K562 (cell line): ENCODE measurements around the gene PARP14.
"Not testable (repeated sequence)": the region's sequence is repeated elsewhere in the genome, so short reads cannot be mapped to it uniquely, and the experiment has no call there.

Experiments used
- GATAD2B ChIP-seq: fragments of 450-650 bp; IDR thresholded peaks from 2 replicates; pipeline ENCODE4 v1.6.1; 2017; ENCODE audit warnings: mild to moderate bottlenecking, borderline replicate concordance
- MXI1 ChIP-seq: IDR thresholded peaks from 2 replicates; pipeline ENCODE4 v1.6.1; 2011; ENCODE audit warnings: low read depth, mild to moderate bottlenecking, improper control_type of control experiment, low read length
- TARDBP ChIP-seq: fragments of 450-650 bp; IDR thresholded peaks from 2 replicates; pipeline ENCODE4 v1.6.1; 2016
- TF ChIP-seq, protein P1 (sequence below), 3 experiments: IDR thresholded peaks in 2 of 3; conservative IDR thresholded peaks in 1 of 3; 2 replicates each; pipeline ENCODE4 v1.5.1; 2011 to 2012; ENCODE audit warnings: low read length in 3 of 3, mild to moderate bottlenecking in 3 of 3, control low read depth in 2 of 3, improper control_type of control experiment in 1 of 3, inconsistent platforms in 1 of 3, low read depth in 1 of 3, mixed read lengths in 1 of 3, moderate library complexity in 1 of 3; ENCODE audit not compliant: insufficient read depth in 2 of 3

DNA sequence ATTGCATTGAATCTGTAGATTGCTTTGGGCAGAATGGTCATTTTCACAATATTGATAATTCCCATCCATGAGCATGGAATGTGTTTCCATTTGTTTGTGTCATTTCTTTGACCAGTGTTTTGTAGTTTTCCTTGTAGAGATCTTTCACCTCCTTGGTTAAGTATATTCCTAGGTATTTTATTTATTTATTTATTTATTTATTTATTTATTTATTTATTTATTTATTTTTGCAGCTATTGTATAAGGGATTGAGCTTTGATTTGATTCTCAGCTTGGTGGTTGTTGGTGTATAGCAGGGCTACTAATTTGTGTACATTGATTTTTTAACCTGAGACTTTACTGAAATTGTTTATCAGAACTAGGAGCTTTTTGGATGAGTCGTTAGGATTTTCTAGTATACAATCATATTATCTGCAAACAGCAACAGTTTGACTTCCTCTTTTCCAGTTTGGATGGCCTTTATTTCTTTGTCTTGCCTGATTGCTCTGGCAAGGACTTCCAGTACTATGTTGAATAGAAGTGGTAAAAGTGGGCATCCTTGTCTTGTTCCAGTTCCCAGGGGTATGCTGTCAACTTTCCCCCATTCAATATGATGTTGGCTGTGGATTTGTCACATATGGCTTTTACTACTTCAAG lies 30.1 kb downstream of the PARP14 start:
- not testable (repeated sequence) for TF ChIP-seq MXI1, GATAD2B, TARDBP
- TF ChIP-seq, protein P1, sequence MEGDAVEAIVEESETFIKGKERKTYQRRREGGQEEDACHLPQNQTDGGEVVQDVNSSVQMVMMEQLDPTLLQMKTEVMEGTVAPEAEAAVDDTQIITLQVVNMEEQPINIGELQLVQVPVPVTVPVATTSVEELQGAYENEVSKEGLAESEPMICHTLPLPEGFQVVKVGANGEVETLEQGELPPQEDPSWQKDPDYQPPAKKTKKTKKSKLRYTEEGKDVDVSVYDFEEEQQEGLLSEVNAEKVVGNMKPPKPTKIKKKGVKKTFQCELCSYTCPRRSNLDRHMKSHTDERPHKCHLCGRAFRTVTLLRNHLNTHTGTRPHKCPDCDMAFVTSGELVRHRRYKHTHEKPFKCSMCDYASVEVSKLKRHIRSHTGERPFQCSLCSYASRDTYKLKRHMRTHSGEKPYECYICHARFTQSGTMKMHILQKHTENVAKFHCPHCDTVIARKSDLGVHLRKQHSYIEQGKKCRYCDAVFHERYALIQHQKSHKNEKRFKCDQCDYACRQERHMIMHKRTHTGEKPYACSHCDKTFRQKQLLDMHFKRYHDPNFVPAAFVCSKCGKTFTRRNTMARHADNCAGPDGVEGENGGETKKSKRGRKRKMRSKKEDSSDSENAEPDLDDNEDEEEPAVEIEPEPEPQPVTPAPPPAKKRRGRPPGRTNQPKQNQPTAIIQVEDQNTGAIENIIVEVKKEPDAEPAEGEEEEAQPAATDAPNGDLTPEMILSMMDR (IDR thresholded peaks at IDR 0.05 in 2 of 3, conservative IDR thresholded peaks at IDR 0.05 in 1 of 3; ENCODE audit: insufficient read depth in 2 of 3, low read depth in 1 of 3, low read length in 3 of 3) = not testable (repeated sequence)
